ENCODE data around the gene SH3RF3.

The SH3RF3 gene

GRCh38 chr2:109513749-109514588, 385.0 kb downstream of the SH3RF3 start:
- no peak for DNase-seq

GRCh38 chr2:109514857-109515256, 385.9 kb downstream of the SH3RF3 start:
- no peak for DNase-seq

GRCh38 chr2:109516445-109517117, 387.6 kb downstream of the SH3RF3 start:
- DNase-seq: no peak

GRCh38 chr2:109517118-109517889, 388.3 kb downstream of the SH3RF3 start:
- no peak for DNase-seq

- DNase-seq: no peak
These were observed 390.5 kb downstream of the SH3RF3 start for GRCh38 chr2:109519513-109519912.

GRCh38 chr2:109521233-109522062, 392.4 kb downstream of the SH3RF3 start:
- DNase-seq: no peak

GRCh38 chr2:109522063-109522374, 393.0 kb downstream of the SH3RF3 start:
- DNase-seq: no peak

- no peak for DNase-seq
These were observed 394.1 kb downstream of the SH3RF3 start for GRCh38 chr2:109523121-109523520.

- DNase-seq: no peak
These were observed 394.7 kb downstream of the SH3RF3 start for GRCh38 chr2:109523536-109524361.

GRCh38 chr2:109525836-109526235, 396.8 kb downstream of the SH3RF3 start:
- DNase-seq: no peak

GRCh38 chr2:109526442-109526970, 397.5 kb downstream of the SH3RF3 start:
- no peak for DNase-seq

- no peak for DNase-seq
These were observed 398.1 kb downstream of the SH3RF3 start for GRCh38 chr2:109527079-109527478.

GRCh38 chr2:109527846-109528705, 399.1 kb downstream of the SH3RF3 start:
- no peak for DNase-seq

GRCh38 chr2:109528811-109529501, 400.0 kb downstream of the SH3RF3 start:
- DNase-seq: no peak

- no peak for DNase-seq
These were observed 400.8 kb downstream of the SH3RF3 start for GRCh38 chr2:109529532-109530449.

GRCh38 chr2:109530712-109531111, 401.7 kb downstream of the SH3RF3 start:
- DNase-seq: no peak

GRCh38 chr2:109531221-109531620, 402.2 kb downstream of the SH3RF3 start:
- DNase-seq: no peak

GRCh38 chr2:109531896-109532727, 403.1 kb downstream of the SH3RF3 start:
- no peak for DNase-seq

All from NCI-H1417 treated with DMSO at 0.1 percent for 48 hours (cell line).